ENCODE data around the gene SPR. TPM values are rescaled to one million over a fixed set of nuclear protein-coding genes. Genes with fewer than 3 reads are reported as not detected.

The SPR gene
- polyA plus RNA-seq, 1 donor: 23.8 TPM

- WGBS (ENCODE audit: insufficient coverage, low lambda C conversion rate): no CpG with 5 or more reads among the region's 5 CpGs
- no peaks in the 10 kb centered on the region for H3K36me3 ChIP-seq (ENCODE audit: control insufficient read depth, insufficient read depth, low read length)
- H3K4me1 ChIP-seq (ENCODE audit: control insufficient read depth, insufficient read depth, low read length): peaks cover 39% of the 10 kb centered on the region
- peaks cover 4% of the 10 kb centered on the region for H3K9me3 ChIP-seq (ENCODE audit: control insufficient read depth, low read depth, low read length)
- no peak overlapping the region for H3K27ac ChIP-seq (ENCODE audit: low read length)
- no peak overlapping the region for H3K4me3 ChIP-seq (ENCODE audit: low read length)
- DNase-seq: peak; percentile 42 to 74
- peaks cover 37% of the 10 kb centered on the region for H3K27me3 ChIP-seq (ENCODE audit: control insufficient read depth, insufficient read depth, low read length)
Observed at GRCh38 chr2:72932045-72932740, 45.0 kb downstream of the SPR start.

- Histone ChIP-seq H3K36me3 (ENCODE audit: control insufficient read depth, insufficient read depth, low read length) (no peaks in the 10 kb centered on the region), H3K27me3 (ENCODE audit: control insufficient read depth, insufficient read depth, low read length) (peaks cover 31% of the 10 kb centered on the region), H3K4me1 (ENCODE audit: control insufficient read depth, insufficient read depth, low read length) (peaks cover 39% of the 10 kb centered on the region), H3K4me3 (ENCODE audit: low read length) (no peak overlapping the region), H3K27ac (ENCODE audit: low read length) (no peak overlapping the region), H3K9me3 (ENCODE audit: control insufficient read depth, low read depth, low read length) (peaks cover 4% of the 10 kb centered on the region)
- no CpG with 5 or more reads among the region's 4 CpGs for WGBS (ENCODE audit: insufficient coverage, low lambda C conversion rate)
- no peak for DNase-seq
Observed at GRCh38 chr2:72932805-72933204, 45.6 kb downstream of the SPR start.

- H3K27me3 ChIP-seq (ENCODE audit: control insufficient read depth, insufficient read depth, low read length): peaks cover 27% of the 10 kb centered on the region
- DNase-seq: no peak
- WGBS (ENCODE audit: insufficient coverage, low lambda C conversion rate): no CpG with 5 or more reads among the region's 5 CpGs
- no peaks in the 10 kb centered on the region for H3K36me3 ChIP-seq (ENCODE audit: control insufficient read depth, insufficient read depth, low read length)
- H3K9me3 ChIP-seq (ENCODE audit: control insufficient read depth, low read depth, low read length): peaks cover 4% of the 10 kb centered on the region
- no peak overlapping the region for H3K4me3 ChIP-seq (ENCODE audit: low read length)
- no peak overlapping the region for H3K27ac ChIP-seq (ENCODE audit: low read length)
- peaks cover 37% of the 10 kb centered on the region for H3K4me1 ChIP-seq (ENCODE audit: control insufficient read depth, insufficient read depth, low read length)
Observed at GRCh38 chr2:72933207-72933606, 46.0 kb downstream of the SPR start.

GRCh38 chr2:72933646-72934151, 46.5 kb downstream of the SPR start:
- H3K27me3 ChIP-seq (ENCODE audit: control insufficient read depth, insufficient read depth, low read length): peaks cover 22% of the 10 kb centered on the region
- peak; percentile 70 to 83 for DNase-seq

DNA sequence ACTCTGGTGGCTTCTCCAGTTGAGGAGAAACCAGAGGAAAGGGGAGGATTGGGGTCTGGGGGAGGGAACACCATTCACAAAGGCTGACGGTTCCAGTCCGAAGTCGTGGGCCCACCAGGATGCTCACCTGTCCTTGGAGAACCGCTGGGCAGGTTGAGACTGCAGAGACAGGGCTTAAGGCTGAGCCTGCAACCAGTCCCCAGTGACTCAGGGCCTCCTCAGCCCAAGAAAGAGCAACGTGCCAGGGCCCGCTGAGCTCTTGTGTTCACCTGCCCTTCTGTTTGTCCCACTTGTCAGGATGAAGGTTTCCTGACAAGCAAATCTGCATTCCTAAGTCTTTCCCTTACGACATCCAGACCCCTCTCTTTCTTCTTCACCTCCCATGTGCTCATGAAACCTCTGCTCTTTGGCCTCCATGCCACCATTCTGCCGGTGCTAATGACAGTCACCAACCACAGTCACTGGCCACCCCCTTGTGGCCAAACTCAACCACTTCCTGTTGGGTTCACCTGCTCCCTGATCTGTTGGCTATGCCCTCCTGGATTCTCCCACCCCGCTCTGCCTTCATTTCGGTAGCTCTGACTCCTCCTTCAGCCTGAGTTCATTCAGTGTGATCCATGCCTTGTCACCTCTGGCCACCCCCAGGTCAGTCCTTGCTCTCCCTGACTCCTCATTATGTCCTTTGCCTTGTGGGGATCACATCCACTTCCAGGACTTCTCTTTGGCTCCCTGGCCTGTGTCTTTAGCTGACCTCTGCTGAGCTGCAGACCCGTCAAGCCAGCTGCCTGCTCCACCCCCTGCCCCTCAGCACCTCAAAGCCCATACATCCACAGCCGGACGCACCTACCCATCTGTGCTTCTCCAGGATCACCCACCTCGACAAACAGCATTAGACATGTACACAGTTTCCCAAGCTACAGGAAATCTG, 47.7 kb downstream of the SPR start:
- Histone ChIP-seq H3K4me1 (ENCODE audit: control insufficient read depth, insufficient read depth, low read length) (peaks cover 35% of the 10 kb centered on the region), H3K9me3 (ENCODE audit: control insufficient read depth, low read depth, low read length) (peaks cover 4% of the 10 kb centered on the region), H3K4me3 (ENCODE audit: low read length) (no peak overlapping the region), H3K27ac (ENCODE audit: low read length) (no peak overlapping the region), H3K36me3 (ENCODE audit: control insufficient read depth, insufficient read depth, low read length) (peaks cover 1% of the 10 kb centered on the region), H3K27me3 (ENCODE audit: control insufficient read depth, insufficient read depth, low read length) (peaks cover 10% of the 10 kb centered on the region)
- DNase-seq: peak in 1 of 2 donors; percentile 49
- WGBS (ENCODE audit: insufficient coverage, low lambda C conversion rate): no CpG with 5 or more reads among the region's 14 CpGs

More at GRCh38 chr2:72933646-72934151, 46.5 kb downstream of the SPR start:
- Histone ChIP-seq H3K27ac (ENCODE audit: low read length) (no peak overlapping the region), H3K36me3 (ENCODE audit: control insufficient read depth, insufficient read depth, low read length) (no peaks in the 10 kb centered on the region), H3K4me1 (ENCODE audit: control insufficient read depth, insufficient read depth, low read length) (peaks cover 35% of the 10 kb centered on the region), H3K9me3 (ENCODE audit: control insufficient read depth, low read depth, low read length) (peaks cover 4% of the 10 kb centered on the region), H3K4me3 (ENCODE audit: low read length) (no peak overlapping the region)
- WGBS (ENCODE audit: insufficient coverage, low lambda C conversion rate): no CpG with 5 or more reads among the region's 12 CpGs

DNA sequence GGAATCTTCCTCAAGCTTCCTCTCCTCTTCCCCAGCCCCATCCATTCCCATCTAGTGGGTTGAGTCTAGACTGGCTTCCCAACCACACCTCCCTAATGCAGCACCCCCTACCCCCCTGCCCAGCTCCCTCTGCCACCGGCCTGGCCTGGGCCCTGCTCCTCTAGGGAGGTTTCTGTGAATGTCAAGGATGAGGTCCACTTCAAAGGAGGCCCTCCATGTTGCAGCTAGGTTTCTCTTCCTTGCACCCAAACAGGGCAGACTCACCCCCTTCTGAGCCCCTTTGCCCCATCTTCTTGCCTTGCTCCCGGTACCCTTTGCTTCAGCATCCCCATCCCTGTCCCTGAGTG, 48.4 kb downstream of the SPR start:
- DNase-seq: no peak
- H3K4me3 ChIP-seq (ENCODE audit: low read length): no peak overlapping the region
- H3K27ac ChIP-seq (ENCODE audit: low read length): no peak overlapping the region
- H3K9me3 ChIP-seq (ENCODE audit: control insufficient read depth, low read depth, low read length): peaks cover 4% of the 10 kb centered on the region
- H3K4me1 ChIP-seq (ENCODE audit: control insufficient read depth, insufficient read depth, low read length): peaks cover 35% of the 10 kb centered on the region
- peaks cover 2% of the 10 kb centered on the region for H3K36me3 ChIP-seq (ENCODE audit: control insufficient read depth, insufficient read depth, low read length)
- peaks cover 4% of the 10 kb centered on the region for H3K27me3 ChIP-seq (ENCODE audit: control insufficient read depth, insufficient read depth, low read length)
- WGBS (ENCODE audit: insufficient coverage, low lambda C conversion rate): no CpG with 5 or more reads among the region's 2 CpGs

DNA sequence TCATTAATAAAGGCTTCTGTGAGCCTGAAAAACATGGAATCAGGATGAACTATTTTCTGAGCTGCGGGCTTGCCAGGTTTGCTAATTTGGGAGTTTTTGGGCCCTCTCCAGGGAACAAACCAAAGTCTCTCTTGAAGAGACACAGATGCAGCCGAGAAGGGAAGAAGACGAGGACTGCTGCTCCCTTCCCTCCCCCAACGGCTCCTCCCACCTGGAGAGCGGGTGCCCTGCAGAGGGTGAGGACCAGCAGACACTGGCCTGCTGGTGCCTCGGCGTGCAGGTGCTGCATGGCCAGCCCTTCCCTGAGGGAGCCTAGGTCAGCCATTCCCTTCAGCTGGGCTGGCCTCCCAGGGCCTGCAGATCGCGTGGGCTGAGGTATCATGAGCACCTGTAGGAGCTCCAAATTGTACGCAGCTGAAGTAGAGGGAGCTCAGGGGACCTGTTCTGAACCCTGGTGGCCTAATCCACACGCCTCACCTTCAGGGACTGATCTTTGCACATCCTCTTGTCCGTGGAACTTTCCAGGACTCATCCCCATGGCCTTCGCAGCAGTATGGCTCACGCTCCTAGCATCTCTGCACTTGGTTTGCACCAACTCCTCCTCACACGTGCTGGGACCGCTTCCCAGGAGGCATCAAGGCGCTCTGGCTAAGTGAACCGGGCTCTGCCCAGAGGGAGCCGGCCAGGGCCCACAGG, 49.6 kb downstream of the SPR start:
- DNase-seq: no peak
- WGBS (ENCODE audit: insufficient coverage, low lambda C conversion rate): no CpG with 5 or more reads among the region's 19 CpGs
- peaks cover 30% of the 10 kb centered on the region for H3K4me1 ChIP-seq (ENCODE audit: control insufficient read depth, insufficient read depth, low read length)
- peaks cover 2% of the 10 kb centered on the region for H3K36me3 ChIP-seq (ENCODE audit: control insufficient read depth, insufficient read depth, low read length)
- H3K27ac ChIP-seq (ENCODE audit: low read length): no peak overlapping the region
- H3K9me3 ChIP-seq (ENCODE audit: control insufficient read depth, low read depth, low read length): peaks cover 4% of the 10 kb centered on the region
- no peak overlapping the region for H3K4me3 ChIP-seq (ENCODE audit: low read length)
- H3K27me3 ChIP-seq (ENCODE audit: control insufficient read depth, insufficient read depth, low read length): no peaks in the 10 kb centered on the region

GRCh38 chr2:72937356-72937669, 50.1 kb downstream of the SPR start:
- no peaks in the 10 kb centered on the region for H3K27me3 ChIP-seq (ENCODE audit: control insufficient read depth, insufficient read depth, low read length)
- WGBS (ENCODE audit: insufficient coverage, low lambda C conversion rate): no CpG with 5 or more reads among the region's 15 CpGs
- no peak for DNase-seq

DNA sequence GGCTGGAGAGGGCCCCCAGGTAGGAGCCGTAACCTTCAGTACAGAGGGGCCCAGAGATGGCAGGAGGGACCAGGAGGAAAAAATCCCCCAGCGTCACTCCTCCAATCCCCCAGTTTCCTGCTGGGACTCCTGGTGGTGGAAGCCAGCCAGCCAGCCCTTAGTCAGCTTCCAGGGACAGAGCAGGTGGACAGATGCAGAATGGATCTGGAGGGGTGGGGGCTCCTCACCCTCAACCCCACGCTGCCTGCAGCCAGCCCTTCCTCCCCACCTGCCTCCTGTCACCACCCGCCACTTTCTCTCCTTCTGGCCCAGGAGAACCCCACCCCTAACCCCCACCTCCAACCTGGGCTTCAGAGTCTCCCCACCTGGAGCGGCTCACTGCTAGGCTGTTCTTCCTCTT, 51.2 kb downstream of the SPR start:
- H3K27me3 ChIP-seq (ENCODE audit: control insufficient read depth, insufficient read depth, low read length): no peaks in the 10 kb centered on the region
- peaks cover 14% of the 10 kb centered on the region for H3K4me1 ChIP-seq (ENCODE audit: control insufficient read depth, insufficient read depth, low read length)
- no peak for DNase-seq
- no peak overlapping the region for H3K27ac ChIP-seq (ENCODE audit: low read length)
- peaks cover 4% of the 10 kb centered on the region for H3K9me3 ChIP-seq (ENCODE audit: control insufficient read depth, low read depth, low read length)
- H3K36me3 ChIP-seq (ENCODE audit: control insufficient read depth, insufficient read depth, low read length): peaks cover 2% of the 10 kb centered on the region
- H3K4me3 ChIP-seq (ENCODE audit: low read length): no peak overlapping the region
- no CpG with 5 or more reads among the region's 5 CpGs for WGBS (ENCODE audit: insufficient coverage, low lambda C conversion rate)

More at GRCh38 chr2:72937356-72937669, 50.1 kb downstream of the SPR start:
- H3K36me3 ChIP-seq (ENCODE audit: control insufficient read depth, insufficient read depth, low read length): peaks cover 2% of the 10 kb centered on the region
- H3K4me1 ChIP-seq (ENCODE audit: control insufficient read depth, insufficient read depth, low read length): peaks cover 25% of the 10 kb centered on the region
- no peak overlapping the region for H3K27ac ChIP-seq (ENCODE audit: low read length)
- no peak overlapping the region for H3K4me3 ChIP-seq (ENCODE audit: low read length)
- peaks cover 4% of the 10 kb centered on the region for H3K9me3 ChIP-seq (ENCODE audit: control insufficient read depth, low read depth, low read length)

GRCh38 chr2:72940361-72940760, 53.2 kb downstream of the SPR start:
- Histone ChIP-seq H3K27ac (ENCODE audit: low read length) (no peak overlapping the region), H3K4me1 (ENCODE audit: control insufficient read depth, insufficient read depth, low read length) (no peaks in the 10 kb centered on the region), H3K4me3 (ENCODE audit: low read length) (no peak overlapping the region), H3K9me3 (ENCODE audit: control insufficient read depth, low read depth, low read length) (no peaks in the 10 kb centered on the region), H3K27me3 (ENCODE audit: control insufficient read depth, insufficient read depth, low read length) (no peaks in the 10 kb centered on the region), H3K36me3 (ENCODE audit: control insufficient read depth, insufficient read depth, low read length) (peaks cover 3% of the 10 kb centered on the region)
- no peak for DNase-seq
- no CpG with 5 or more reads among the region's 6 CpGs for WGBS (ENCODE audit: insufficient coverage, low lambda C conversion rate)
